Testis (tissue), 3 donors: Measurements from ENCODE around the gene ENTHD1. TPM values are rescaled to one million over a fixed set of nuclear protein-coding genes. Genes with fewer than 3 reads are reported as not detected.

Experiments used
- DNase-seq: peaks from one replicate; pipeline ENCODE4 v3.0.0-alpha.2; 2019
- H3K27ac ChIP-seq, 2 donors: fragments of 200-600 bp; sonication (generic); one replicate each; pipeline ENCODE4 v1.5.1; 2019
- H3K27me3 ChIP-seq: fragments of 200-600 bp; sonication (generic); one replicate; pipeline ENCODE4 v1.5.1; 2019
- H3K36me3 ChIP-seq: fragments of 200-600 bp; sonication (generic); one replicate; pipeline ENCODE4 v1.5.1; 2017; ENCODE audit warnings: low read depth; ENCODE audit errors: missing control alignments
- H3K4me1 ChIP-seq: fragments of 200-600 bp; sonication (generic); one replicate; pipeline ENCODE4 v1.5.1; 2019
- H3K4me3 ChIP-seq, 2 donors: fragments of 200-600 bp; sonication (generic); one replicate each; pipeline ENCODE4 v1.5.1; 2017 to 2019
- H3K9me3 ChIP-seq: fragments of 200-600 bp; sonication (generic); one replicate; pipeline ENCODE4 v1.5.1; 2017
- CTCF ChIP-seq, 3 experiments: fragments of 450-650 bp in 2 of 3; fragments of 200-600 bp in 1 of 3; sonication (generic) in 1 of 3; IDR thresholded peaks; one replicate each; pipeline ENCODE4 v1.5.1; 2016 to 2019; ENCODE audit warnings: antibody characterized with exemption in 3 of 3, mild to moderate bottlenecking in 2 of 3, moderate library complexity in 1 of 3
- POLR2A ChIP-seq: fragments of 450-650 bp; IDR thresholded peaks from one replicate; pipeline ENCODE4 v1.6.1; 2017; ENCODE audit warnings: antibody characterized with exemption, mild to moderate bottlenecking, moderate library complexity
- WGBS, 2 donors: methylation state at CpG; one replicate each; pipeline ENCODE4 v1.1.5; 2018; 5-methylcytosine and 5-hydroxymethylcytosine counted together
- intact Hi-C: fragments of 100-400 bp; cut with DNase I; formaldehyde crosslinking; loops from one replicate; pipeline ENCODE4 v1.15.1; 2023; ENCODE audit warnings: low total_unique reads
- polyA plus RNA-seq: library from polyadenylated mRNA; stranded (reverse); fragments of 350-450 nt; fragmentation: Illumina TruSeq; extraction: RNeasy Lipid Tissue Mini Kit (QIAGEN cat#74804); gene quantifications from one replicate; pipeline ENCODE4 v1.2.3, GENCODE V29; 2014; ENCODE audit warnings: low read depth, low replicate concordance; ENCODE audit not compliant: insufficient read depth
- total RNA-seq, 2 donors: library from RNA; depleted of rRNA; stranded (reverse); fragments of >200 nt; gene quantifications; one replicate each; pipeline ENCODE4 v1.2.3, GENCODE V29; 2016

ENTHD1 gene
- total and polyA plus RNA-seq, 3 donors from 2014 or later = 10.9 to 21.1 (median 12.0) TPM

- H3K4me3 ChIP-seq = no peak overlapping the region
- no peak for TF ChIP-seq POLR2A
- no peak for TF ChIP-seq CTCF (IDR thresholded peaks at IDR 0.05)
- DNase-seq = no peak
- H3K36me3 ChIP-seq = no peaks in the 10 kb centered on the region
- 88 to 94% methylated on average over 5 of the region's 5 CpGs for WGBS, 2 donors
- intact Hi-C loops = no loop called here
- no peaks in the 10 kb centered on the region for H3K27me3 ChIP-seq
- H3K9me3 ChIP-seq = no peaks in the 10 kb centered on the region
- H3K4me1 ChIP-seq = no peaks in the 10 kb centered on the region
- H3K27ac ChIP-seq = no peak overlapping the region
Measured at GRCh38 chr22:39805117-39805516, 88.4 kb downstream of the ENTHD1 start.

GRCh38 chr22:39802682-39803081, 90.9 kb downstream of the ENTHD1 start:
- WGBS, 2 donors = 88 to 94% methylated on average over 4 of the region's 4 CpGs
- TF ChIP-seq CTCF (IDR thresholded peaks at IDR 0.05) (no peak), POLR2A (no peak)

GRCh38 chr22:39800790-39801520, 92.6 kb downstream of the ENTHD1 start:
- Histone ChIP-seq H3K36me3 (no peaks in the 10 kb centered on the region), H3K4me1 (no peaks in the 10 kb centered on the region), H3K27ac (no peak overlapping the region), H3K27me3 (no peaks in the 10 kb centered on the region), H3K4me3 (no peak overlapping the region), H3K9me3 (no peaks in the 10 kb centered on the region)
- intact Hi-C loops = no loop called here
- no peak for TF ChIP-seq POLR2A
- TF ChIP-seq CTCF (IDR thresholded peaks at IDR 0.05) = no peak
- no peak for DNase-seq
- 58 to 74% methylated on average over 2 of the region's 2 CpGs for WGBS, 2 donors

More at GRCh38 chr22:39802682-39803081, 90.9 kb downstream of the ENTHD1 start:
- Histone ChIP-seq H3K4me1 (no peaks in the 10 kb centered on the region), H3K9me3 (no peaks in the 10 kb centered on the region), H3K4me3 (no peak overlapping the region), H3K36me3 (no peaks in the 10 kb centered on the region), H3K27ac (no peak overlapping the region), H3K27me3 (no peaks in the 10 kb centered on the region)
- intact Hi-C loops = no loop called here
- DNase-seq = no peak

GRCh38 chr22:39797528-39798147, 95.9 kb downstream of the ENTHD1 start:
- TF ChIP-seq POLR2A = no peak
- TF ChIP-seq CTCF (IDR thresholded peaks at IDR 0.05) = no peak
- Histone ChIP-seq H3K9me3 (no peaks in the 10 kb centered on the region), H3K4me3 (no peak overlapping the region), H3K27me3 (no peaks in the 10 kb centered on the region), H3K27ac (no peak overlapping the region), H3K36me3 (no peaks in the 10 kb centered on the region), H3K4me1 (no peaks in the 10 kb centered on the region)
- DNase-seq = no peak
- intact Hi-C loops = no loop called here

GRCh38 chr22:39789788-39790187, 103.8 kb downstream of the ENTHD1 start:
- intact Hi-C loops = no loop called here
- 39 to 61% methylated on average over 2 of the region's 2 CpGs for WGBS, 2 donors
- H3K4me1 ChIP-seq = no peaks in the 10 kb centered on the region
- TF ChIP-seq POLR2A = no peak
- no peak for TF ChIP-seq CTCF (IDR thresholded peaks at IDR 0.05)
- H3K4me3 ChIP-seq = no peak overlapping the region
- no peaks in the 10 kb centered on the region for H3K27me3 ChIP-seq
- H3K36me3 ChIP-seq = no peaks in the 10 kb centered on the region
- H3K27ac ChIP-seq = no peak overlapping the region
- no peak for DNase-seq
- H3K9me3 ChIP-seq = no peaks in the 10 kb centered on the region
